IgD-negative memory B cell (primary cell): ENCODE results near the gene ZCCHC17. TPM values are rescaled to one million over a fixed set of nuclear protein-coding genes. Genes with fewer than 3 reads are reported as not detected.
A peak's percentile ranks its signal among the peaks of the same experiment; 100 is the strongest.

ENCODE experiments used
- H3K27ac Mint-ChIP-seq, 3 donors: one replicate each; pipeline ENCODE4 v1.8.0; 2020 to 2022; ENCODE audit warnings: mild to moderate bottlenecking in 3 of 3, mixed read lengths in 3 of 3, moderate library complexity in 1 of 3
- H3K27me3 Mint-ChIP-seq: one replicate; pipeline ENCODE4 v1.8.0; 2021; ENCODE audit warnings: mixed read lengths
- H3K36me3 Mint-ChIP-seq: one replicate; pipeline ENCODE4 v1.8.0; 2020; ENCODE audit warnings: mild to moderate bottlenecking, mixed read lengths
- H3K4me1 Mint-ChIP-seq, 3 donors: one replicate each; pipeline ENCODE4 v1.8.0; 2020 to 2022; ENCODE audit warnings: mixed read lengths in 3 of 3, mild to moderate bottlenecking in 1 of 3
- H3K4me3 Mint-ChIP-seq, 4 donors: one replicate each; pipeline ENCODE4 v1.8.0; 2020 to 2022; ENCODE audit warnings: mild to moderate bottlenecking in 4 of 4, mixed read lengths in 4 of 4, moderate library complexity in 3 of 4
- H3K9me3 Mint-ChIP-seq, 3 donors: one replicate each; pipeline ENCODE4 v1.8.0; 2020 to 2021; ENCODE audit warnings: mixed read lengths in 3 of 3, mild to moderate bottlenecking in 1 of 3
- polyA plus RNA-seq: library from polyadenylated mRNA; unstranded; fragments of 300-500 nt; fragmentation: Illumina TruSeq; gene quantifications from one replicate; pipeline ENCODE4 v1.2.3, GENCODE V29; 2021

Gene ZCCHC17
- polyA plus RNA-seq, 1 donor from 2014 or later = 32.4 TPM

GRCh38 chr1:31336687-31337467 lies 40.0 kb downstream of the ZCCHC17 start:
- H3K4me1 Mint-ChIP-seq = peaks cover 4 to 5% (median 5%) of the 10 kb centered on the region in 3 donors
- H3K27me3 Mint-ChIP-seq = no peaks in the 10 kb centered on the region
- peaks cover 2% of the 10 kb centered on the region for H3K36me3 Mint-ChIP-seq
- H3K27ac Mint-ChIP-seq = no peak overlapping the region
- no peak overlapping the region for H3K4me3 Mint-ChIP-seq
- H3K9me3 Mint-ChIP-seq = no peaks in the 10 kb centered on the region

DNA sequence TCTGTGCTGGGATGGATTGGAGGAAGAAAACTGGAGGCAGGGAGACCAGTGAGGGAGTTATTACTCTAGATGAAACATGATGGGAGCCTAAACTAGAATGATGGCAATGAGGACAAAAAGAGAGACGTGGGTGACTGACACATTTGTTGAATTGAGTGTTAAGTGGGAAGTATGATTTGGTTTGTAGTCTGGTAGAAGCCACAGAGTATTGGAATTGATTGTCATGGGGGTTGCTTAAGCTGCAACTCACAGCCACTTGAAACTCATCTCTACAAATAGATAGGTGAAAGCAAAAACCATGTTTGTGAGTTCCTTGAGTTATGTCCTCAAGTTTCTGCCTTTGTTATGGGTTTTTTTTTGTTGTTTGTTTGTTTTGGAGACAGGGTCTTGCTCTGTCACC lies 47.7 kb downstream of the ZCCHC17 start:
- H3K27me3 Mint-ChIP-seq = no peaks in the 10 kb centered on the region
- H3K27ac Mint-ChIP-seq = no peak overlapping the region
- H3K4me1 Mint-ChIP-seq = peaks cover 1 to 10% (median 6%) of the 10 kb centered on the region in 3 donors
- H3K4me3 Mint-ChIP-seq = no peak overlapping the region
- H3K36me3 Mint-ChIP-seq = peaks cover 5% of the 10 kb centered on the region
- no peaks in the 10 kb centered on the region for H3K9me3 Mint-ChIP-seq

DNA sequence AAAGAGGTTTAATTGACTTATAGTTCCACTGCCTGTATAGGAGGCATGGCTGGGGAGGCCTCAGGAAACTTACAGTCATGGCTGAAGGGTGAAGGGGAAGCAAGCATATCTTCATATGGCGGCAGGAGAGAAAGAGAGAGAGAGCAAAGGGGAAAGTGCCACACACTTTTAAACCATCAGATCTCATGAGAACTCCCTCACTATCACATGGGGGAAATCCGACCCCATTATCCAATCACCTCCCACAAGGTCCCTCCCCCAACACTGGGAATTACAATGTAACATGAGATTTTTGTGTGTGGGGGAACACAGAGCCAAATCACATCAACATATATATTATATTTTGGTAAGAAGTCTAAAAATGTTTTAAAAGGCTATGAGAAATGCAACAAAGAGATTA lies 48.8 kb downstream of the ZCCHC17 start:
- H3K4me3 Mint-ChIP-seq = no peak overlapping the region
- H3K4me1 Mint-ChIP-seq = peaks cover 1 to 10% (median 6%) of the 10 kb centered on the region in 3 donors
- H3K27ac Mint-ChIP-seq = no peak overlapping the region
- peaks cover 10% of the 10 kb centered on the region for H3K36me3 Mint-ChIP-seq
- no peaks in the 10 kb centered on the region for H3K9me3 Mint-ChIP-seq
- no peaks in the 10 kb centered on the region for H3K27me3 Mint-ChIP-seq

DNA sequence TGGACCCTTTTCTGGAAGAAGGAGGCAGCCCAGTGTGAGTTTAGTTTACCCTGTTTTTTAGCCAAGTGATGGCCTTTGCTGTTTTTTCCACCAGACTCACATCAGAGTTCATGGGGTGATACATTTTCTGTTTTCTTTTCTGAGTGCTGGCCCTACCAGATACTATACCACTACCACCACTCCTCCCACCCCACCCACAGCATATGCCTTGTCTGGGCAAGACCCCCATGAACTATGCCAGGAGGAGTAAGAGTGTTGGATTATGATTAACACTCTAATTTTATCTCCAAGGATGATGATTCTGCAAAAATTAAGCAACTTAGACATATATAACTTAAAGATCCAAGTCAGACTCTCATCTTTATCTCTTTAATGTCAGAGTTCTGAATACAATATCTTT lies 50.0 kb downstream of the ZCCHC17 start:
- no peak overlapping the region for H3K27ac Mint-ChIP-seq
- peaks cover 1 to 10% (median 6%) of the 10 kb centered on the region in 3 donors for H3K4me1 Mint-ChIP-seq
- H3K4me3 Mint-ChIP-seq = no peak overlapping the region
- H3K27me3 Mint-ChIP-seq = no peaks in the 10 kb centered on the region
- no peaks in the 10 kb centered on the region for H3K9me3 Mint-ChIP-seq
- peaks cover 12% of the 10 kb centered on the region for H3K36me3 Mint-ChIP-seq

DNA sequence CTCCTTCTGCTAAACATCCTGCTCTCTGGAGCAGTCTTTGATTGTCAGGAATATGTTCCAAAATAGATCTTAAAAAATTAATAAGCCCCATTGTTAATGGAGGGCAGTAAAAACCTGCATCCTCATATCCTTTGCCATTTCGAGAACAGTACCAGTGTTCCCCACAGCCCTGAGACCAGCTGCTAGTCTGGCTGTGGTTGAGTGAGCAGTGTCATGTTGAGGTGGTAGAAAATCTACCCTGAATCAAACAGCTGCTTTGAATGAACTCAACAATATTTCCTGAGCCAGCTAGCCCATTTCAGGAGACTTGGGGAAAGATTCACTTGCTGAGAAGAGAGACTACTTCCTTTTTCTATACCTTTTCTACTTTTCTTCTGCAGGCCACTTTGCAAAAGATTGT lies 51.6 kb downstream of the ZCCHC17 start:
- Mint-ChIP-seq H3K4me1 (peaks cover 1 to 10% (median 6%) of the 10 kb centered on the region in 3 donors), H3K36me3 (peaks cover 17% of the 10 kb centered on the region), H3K27ac (peak overlapping the region in 2 of 3 donors; percentile 5 to 14), H3K4me3 (no peak overlapping the region), H3K9me3 (no peaks in the 10 kb centered on the region), H3K27me3 (no peaks in the 10 kb centered on the region)

DNA sequence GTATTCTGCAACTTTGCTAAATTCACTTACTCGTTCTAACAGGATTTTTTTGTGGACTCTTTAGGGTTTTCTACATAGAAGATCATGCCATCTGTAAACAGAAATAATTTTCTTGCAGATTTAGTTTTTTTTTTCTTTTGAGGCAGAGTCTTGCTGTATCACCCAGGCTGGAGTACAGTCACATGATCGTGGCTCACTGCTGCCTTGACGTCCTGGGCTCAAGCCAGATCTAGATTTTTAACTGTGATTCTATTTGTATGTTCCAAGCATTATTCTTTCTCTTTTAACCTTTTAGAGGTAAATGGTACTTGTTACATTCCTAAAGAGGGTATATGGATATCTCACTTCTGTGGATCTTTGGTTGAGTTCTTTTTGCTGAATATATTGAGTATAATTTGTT lies 57.5 kb downstream of the ZCCHC17 start:
- Mint-ChIP-seq H3K27me3 (no peaks in the 10 kb centered on the region), H3K9me3 (no peaks in the 10 kb centered on the region), H3K4me1 (peaks cover 0 to 2% (median 0%) of the 10 kb centered on the region in 3 donors), H3K27ac (no peak overlapping the region), H3K4me3 (no peak overlapping the region), H3K36me3 (peaks cover 28% of the 10 kb centered on the region)

GRCh38 chr1:31356427-31356826 lies 59.6 kb downstream of the ZCCHC17 start:
- Mint-ChIP-seq H3K27ac (no peak overlapping the region), H3K4me3 (no peak overlapping the region), H3K9me3 (no peaks in the 10 kb centered on the region), H3K27me3 (no peaks in the 10 kb centered on the region), H3K4me1 (peaks cover 0 to 2% (median 0%) of the 10 kb centered on the region in 3 donors), H3K36me3 (peaks cover 32% of the 10 kb centered on the region)

- Mint-ChIP-seq H3K4me3 (no peak overlapping the region), H3K27me3 (no peaks in the 10 kb centered on the region), H3K27ac (no peak overlapping the region), H3K9me3 (no peaks in the 10 kb centered on the region), H3K36me3 (peaks cover 31% of the 10 kb centered on the region), H3K4me1 (peaks cover 0 to 2% (median 0%) of the 10 kb centered on the region in 3 donors)
Observed at GRCh38 chr1:31361607-31362006, 64.8 kb downstream of the ZCCHC17 start.

DNA sequence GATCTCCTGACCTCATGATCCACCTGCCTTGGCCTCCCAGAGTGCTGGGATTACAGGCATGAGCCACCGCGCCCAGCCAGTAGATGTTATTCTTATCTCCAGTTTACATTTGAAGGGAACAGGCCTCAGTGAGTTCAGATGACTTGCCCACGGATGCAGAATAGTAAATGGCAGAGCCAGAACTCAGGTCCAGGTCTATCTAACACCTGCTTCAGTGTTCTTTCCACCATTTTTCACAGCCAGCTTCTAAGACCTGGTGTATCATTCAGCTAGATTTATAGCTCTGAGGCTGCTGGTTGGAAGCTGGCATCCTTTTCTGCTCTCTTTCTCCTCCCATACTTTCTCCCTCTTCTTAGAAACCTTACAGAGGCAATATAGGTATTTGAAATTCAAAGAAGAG lies 65.2 kb downstream of the ZCCHC17 start:
- Mint-ChIP-seq H3K4me1 (peaks cover 0 to 2% (median 0%) of the 10 kb centered on the region in 3 donors), H3K36me3 (peaks cover 29% of the 10 kb centered on the region), H3K4me3 (no peak overlapping the region), H3K27me3 (no peaks in the 10 kb centered on the region), H3K9me3 (no peaks in the 10 kb centered on the region), H3K27ac (no peak overlapping the region)

DNA sequence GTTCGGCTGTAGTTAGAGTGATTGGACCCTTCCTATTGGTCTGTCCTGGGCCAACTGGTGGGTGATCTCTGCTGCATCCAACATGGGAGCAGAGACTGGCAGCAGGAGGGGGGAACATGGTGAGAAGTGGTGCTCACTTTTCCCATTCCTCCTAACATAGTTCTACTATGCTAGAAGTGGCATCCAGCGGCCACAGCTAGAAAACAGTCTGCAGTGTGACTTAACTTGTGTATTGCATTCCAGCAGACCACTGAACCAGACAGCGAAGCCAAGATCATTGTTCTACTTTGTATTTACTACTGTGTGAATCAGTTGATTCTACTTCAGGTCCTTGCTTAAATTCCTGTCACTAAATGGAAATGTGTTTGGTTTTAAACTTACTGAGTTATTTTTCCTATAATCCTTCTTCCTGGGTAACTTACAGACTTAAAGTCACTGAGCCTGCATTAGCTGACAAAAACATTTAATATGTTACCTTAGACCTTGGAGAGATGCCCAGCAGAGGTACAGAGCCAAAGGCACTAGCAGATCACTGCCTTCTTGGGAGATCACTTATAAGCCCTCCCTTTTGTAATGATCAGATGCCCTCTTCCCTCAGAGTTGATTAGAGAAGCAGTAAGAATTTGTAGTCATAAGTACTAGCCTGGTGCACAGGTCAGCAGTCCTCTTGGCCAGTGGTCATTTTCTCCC lies 67.9 kb downstream of the ZCCHC17 start:
- Mint-ChIP-seq H3K9me3 (no peaks in the 10 kb centered on the region), H3K4me1 (no peaks in the 10 kb centered on the region), H3K27ac (no peak overlapping the region), H3K27me3 (no peaks in the 10 kb centered on the region), H3K4me3 (no peak overlapping the region), H3K36me3 (peaks cover 22% of the 10 kb centered on the region)

DNA sequence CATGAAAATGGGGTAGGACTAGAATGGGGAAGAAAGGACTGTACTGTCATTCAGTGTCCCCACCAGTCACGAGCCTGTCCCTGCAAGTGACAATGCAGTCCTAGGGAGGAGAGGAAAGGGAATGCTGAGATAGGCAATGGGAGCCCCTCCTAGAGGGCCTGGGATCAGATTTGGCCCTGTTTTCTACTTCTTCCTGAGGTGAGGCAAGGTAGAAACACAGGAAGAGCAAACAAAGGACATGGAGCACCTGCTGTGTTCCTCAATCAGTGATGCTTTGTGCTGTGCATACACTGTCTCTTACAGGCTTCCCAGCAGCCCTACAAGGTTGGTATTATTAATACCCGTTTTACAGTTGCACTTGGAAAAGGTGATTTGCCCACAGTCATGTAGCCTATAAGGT lies 70.0 kb downstream of the ZCCHC17 start:
- Mint-ChIP-seq H3K36me3 (peaks cover 12% of the 10 kb centered on the region), H3K9me3 (no peaks in the 10 kb centered on the region), H3K27ac (no peak overlapping the region), H3K4me1 (no peaks in the 10 kb centered on the region), H3K4me3 (no peak overlapping the region), H3K27me3 (no peaks in the 10 kb centered on the region)

- Mint-ChIP-seq H3K4me3 (no peak overlapping the region), H3K4me1 (peaks cover 0 to 4% (median 4%) of the 10 kb centered on the region in 3 donors), H3K27me3 (peaks cover 6% of the 10 kb centered on the region), H3K27ac (no peak overlapping the region), H3K36me3 (peaks cover 10% of the 10 kb centered on the region), H3K9me3 (no peaks in the 10 kb centered on the region)
Observed at GRCh38 chr1:31368611-31369107, 71.8 kb downstream of the ZCCHC17 start.

- H3K9me3 Mint-ChIP-seq = no peaks in the 10 kb centered on the region
- H3K36me3 Mint-ChIP-seq = peaks cover 4% of the 10 kb centered on the region
- H3K27ac Mint-ChIP-seq = no peak overlapping the region
- peaks cover 0 to 7% (median 6%) of the 10 kb centered on the region in 3 donors for H3K4me1 Mint-ChIP-seq
- H3K4me3 Mint-ChIP-seq = no peak overlapping the region
- peaks cover 13% of the 10 kb centered on the region for H3K27me3 Mint-ChIP-seq
Observed at GRCh38 chr1:31370021-31370420, 73.2 kb downstream of the ZCCHC17 start.

- Mint-ChIP-seq H3K9me3 (no peaks in the 10 kb centered on the region), H3K27ac (no peak overlapping the region), H3K4me3 (no peak overlapping the region), H3K36me3 (peaks cover 4% of the 10 kb centered on the region), H3K27me3 (peaks cover 13% of the 10 kb centered on the region), H3K4me1 (peaks cover 0 to 7% (median 6%) of the 10 kb centered on the region in 3 donors)
Observed at GRCh38 chr1:31370565-31370964, 73.7 kb downstream of the ZCCHC17 start.

- Mint-ChIP-seq H3K4me1 (peaks cover 0 to 7% (median 6%) of the 10 kb centered on the region in 3 donors), H3K27me3 (peaks cover 13% of the 10 kb centered on the region), H3K4me3 (peak overlapping the region in 1 of 4 donors; percentile 58), H3K36me3 (peaks cover 4% of the 10 kb centered on the region), H3K9me3 (no peaks in the 10 kb centered on the region), H3K27ac (no peak overlapping the region)
Observed at GRCh38 chr1:31371121-31371959, 74.5 kb downstream of the ZCCHC17 start.
